IPS-20b (cell line): ENCODE results near the gene CTNND2.
A peak's percentile ranks its signal among the peaks of the same experiment; 100 is the strongest.

Source experiments
- H3K27ac ChIP-seq: one replicate; pipeline ENCODE4 v1.5.1; 2013; ENCODE audit warnings: low read length
- H3K27me3 ChIP-seq: 2 replicates; pipeline ENCODE4 v1.6.1; 2013; ENCODE audit warnings: mild to moderate bottlenecking, low read length, inconsistent platforms; ENCODE audit not compliant: insufficient read depth
- H3K36me3 ChIP-seq: 2 replicates; pipeline ENCODE4 v1.6.1; 2013; ENCODE audit warnings: low read depth, mild to moderate bottlenecking, inconsistent platforms, low read length, moderate library complexity; ENCODE audit not compliant: insufficient read depth
- H3K4me1 ChIP-seq: 2 replicates; pipeline ENCODE4 v1.6.1; 2013; ENCODE audit warnings: mild to moderate bottlenecking, control low read depth, inconsistent platforms, low read length, moderate library complexity; ENCODE audit not compliant: insufficient read depth
- H3K4me3 ChIP-seq: 2 replicates; pipeline ENCODE4 v1.5.1; 2013; ENCODE audit warnings: mild to moderate bottlenecking, low read length, inconsistent platforms
- H3K9ac ChIP-seq: 2 replicates; pipeline ENCODE4 v1.6.1; 2013; ENCODE audit warnings: low read depth, mild to moderate bottlenecking, inconsistent platforms, low read length, moderate library complexity
- H3K9me3 ChIP-seq: 2 replicates; pipeline ENCODE4 v1.6.1; 2013; ENCODE audit warnings: mild to moderate bottlenecking, low read depth, low read length, inconsistent platforms; ENCODE audit not compliant: insufficient read depth

The CTNND2 gene

GRCh38 chr5:11904265-11904906 lies at the start of gene CTNND2:
Gene CTNND2, minus strand, starts transcription at chr5:11904446. Its CDS starts 593 bp downstream, at chr5:11903853.
- Histone ChIP-seq H3K27me3 (peaks cover 45% of the 10 kb centered on the region), H3K36me3 (no peaks in the 10 kb centered on the region), H3K9ac (peak within 1 kb of the TSS; percentile 56; the same call in 1 of the 2 replicates), H3K4me1 (peaks cover 19% of the 10 kb centered on the region), H3K9me3 (no peaks in the 10 kb centered on the region), H3K27ac (no peak within 1 kb of the TSS), H3K4me3 (peak within 1 kb of the TSS; percentile 82)

- no peaks in the 10 kb centered on the region for H3K27me3 ChIP-seq
- H3K36me3 ChIP-seq, result no peaks in the 10 kb centered on the region
- H3K9ac ChIP-seq, result no peak overlapping the region
- no peaks in the 10 kb centered on the region for H3K9me3 ChIP-seq
- no peak overlapping the region for H3K4me3 ChIP-seq
- H3K4me1 ChIP-seq, result no peaks in the 10 kb centered on the region
- H3K27ac ChIP-seq, result no peak overlapping the region
These were observed 42.1 kb upstream of the CTNND2 start for GRCh38 chr5:11946317-11946716.

- no peak overlapping the region for H3K27ac ChIP-seq
- H3K4me1 ChIP-seq, result no peaks in the 10 kb centered on the region
- H3K36me3 ChIP-seq, result no peaks in the 10 kb centered on the region
- H3K4me3 ChIP-seq, result no peak overlapping the region
- no peak overlapping the region for H3K9ac ChIP-seq
- no peaks in the 10 kb centered on the region for H3K27me3 ChIP-seq
- H3K9me3 ChIP-seq, result no peaks in the 10 kb centered on the region
These were observed 37.3 kb upstream of the CTNND2 start for GRCh38 chr5:11941566-11941965.

- no peak overlapping the region for H3K9ac ChIP-seq
- no peaks in the 10 kb centered on the region for H3K27me3 ChIP-seq
- H3K27ac ChIP-seq, result no peak overlapping the region
- H3K36me3 ChIP-seq, result no peaks in the 10 kb centered on the region
- no peaks in the 10 kb centered on the region for H3K4me1 ChIP-seq
- no peak overlapping the region for H3K4me3 ChIP-seq
- H3K9me3 ChIP-seq, result no peaks in the 10 kb centered on the region
These were observed 27.4 kb upstream of the CTNND2 start for GRCh38 chr5:11931638-11932037.

- H3K4me3 ChIP-seq, result no peak overlapping the region
- no peak overlapping the region for H3K9ac ChIP-seq
- no peaks in the 10 kb centered on the region for H3K36me3 ChIP-seq
- H3K27me3 ChIP-seq, result no peaks in the 10 kb centered on the region
- H3K4me1 ChIP-seq, result no peaks in the 10 kb centered on the region
- H3K27ac ChIP-seq, result no peak overlapping the region
- H3K9me3 ChIP-seq, result no peaks in the 10 kb centered on the region
These were observed 24.7 kb upstream of the CTNND2 start for GRCh38 chr5:11928909-11929308.

- no peak overlapping the region for H3K4me3 ChIP-seq
- no peaks in the 10 kb centered on the region for H3K36me3 ChIP-seq
- no peaks in the 10 kb centered on the region for H3K27me3 ChIP-seq
- no peaks in the 10 kb centered on the region for H3K4me1 ChIP-seq
- no peak overlapping the region for H3K9ac ChIP-seq
- H3K9me3 ChIP-seq, result no peaks in the 10 kb centered on the region
- no peak overlapping the region for H3K27ac ChIP-seq
These were observed 21.5 kb upstream of the CTNND2 start for GRCh38 chr5:11925701-11926100.

- Histone ChIP-seq H3K27me3 (no peaks in the 10 kb centered on the region), H3K9me3 (no peaks in the 10 kb centered on the region), H3K27ac (no peak overlapping the region), H3K9ac (no peak overlapping the region), H3K4me1 (no peaks in the 10 kb centered on the region), H3K4me3 (no peak overlapping the region), H3K36me3 (no peaks in the 10 kb centered on the region)
These were observed 18.1 kb upstream of the CTNND2 start for GRCh38 chr5:11922394-11922793.

GRCh38 chr5:11918463-11919045 lies 14.3 kb upstream of the CTNND2 start:
- Histone ChIP-seq H3K36me3 (no peaks in the 10 kb centered on the region), H3K9ac (no peak overlapping the region), H3K4me1 (no peaks in the 10 kb centered on the region), H3K27ac (no peak overlapping the region), H3K4me3 (no peak overlapping the region), H3K27me3 (no peaks in the 10 kb centered on the region), H3K9me3 (no peaks in the 10 kb centered on the region)

GRCh38 chr5:11909471-11909870 lies 5.2 kb upstream of the CTNND2 start:
- H3K36me3 ChIP-seq, result no peaks in the 10 kb centered on the region

GRCh38 chr5:11906497-11906896 lies 2.3 kb upstream of the CTNND2 start:
- Histone ChIP-seq H3K27me3 (peaks cover 43% of the 10 kb centered on the region), H3K4me1 (peaks cover 19% of the 10 kb centered on the region), H3K9ac (no peak overlapping the region), H3K4me3 (no peak overlapping the region), H3K9me3 (no peaks in the 10 kb centered on the region), H3K27ac (no peak overlapping the region), H3K36me3 (no peaks in the 10 kb centered on the region)

More at GRCh38 chr5:11909471-11909870, 5.2 kb upstream of the CTNND2 start:
- Histone ChIP-seq H3K27ac (no peak overlapping the region), H3K4me3 (no peak overlapping the region), H3K4me1 (peaks cover 16% of the 10 kb centered on the region), H3K9ac (no peak overlapping the region), H3K27me3 (peaks cover 22% of the 10 kb centered on the region), H3K9me3 (no peaks in the 10 kb centered on the region)

- H3K27me3 ChIP-seq, result peaks cover 45% of the 10 kb centered on the region
- peak overlapping the region; percentile 64 for H3K4me3 ChIP-seq
- H3K27ac ChIP-seq, result no peak overlapping the region
- peaks cover 19% of the 10 kb centered on the region for H3K4me1 ChIP-seq
- H3K36me3 ChIP-seq, result no peaks in the 10 kb centered on the region
- H3K9ac ChIP-seq, result no peak overlapping the region
- H3K9me3 ChIP-seq, result no peaks in the 10 kb centered on the region
These were observed 960 bp upstream of the CTNND2 start for GRCh38 chr5:11905206-11905605.

- H3K27me3 ChIP-seq, result peaks cover 45% of the 10 kb centered on the region
- H3K4me3 ChIP-seq, result peak overlapping the region; percentile 82
- peak overlapping the region; percentile 56; the same call in 1 of the 2 replicates for H3K9ac ChIP-seq
These were observed 507 bp downstream of the CTNND2 start for GRCh38 chr5:11903614-11904264.

More at GRCh38 chr5:11903614-11904264, 507 bp downstream of the CTNND2 start:
- no peak overlapping the region for H3K27ac ChIP-seq
- H3K4me1 ChIP-seq, result peaks cover 19% of the 10 kb centered on the region
- no peaks in the 10 kb centered on the region for H3K36me3 ChIP-seq
- no peaks in the 10 kb centered on the region for H3K9me3 ChIP-seq
